NCI-H82 (cell line): ENCODE data around the gene FGF22.

ENCODE experiments used
- DNase-seq: peaks from one replicate; lab custom pipeline; 2025; lab: John Stamatoyannopoulos, UW

FGF22 gene

DNA sequence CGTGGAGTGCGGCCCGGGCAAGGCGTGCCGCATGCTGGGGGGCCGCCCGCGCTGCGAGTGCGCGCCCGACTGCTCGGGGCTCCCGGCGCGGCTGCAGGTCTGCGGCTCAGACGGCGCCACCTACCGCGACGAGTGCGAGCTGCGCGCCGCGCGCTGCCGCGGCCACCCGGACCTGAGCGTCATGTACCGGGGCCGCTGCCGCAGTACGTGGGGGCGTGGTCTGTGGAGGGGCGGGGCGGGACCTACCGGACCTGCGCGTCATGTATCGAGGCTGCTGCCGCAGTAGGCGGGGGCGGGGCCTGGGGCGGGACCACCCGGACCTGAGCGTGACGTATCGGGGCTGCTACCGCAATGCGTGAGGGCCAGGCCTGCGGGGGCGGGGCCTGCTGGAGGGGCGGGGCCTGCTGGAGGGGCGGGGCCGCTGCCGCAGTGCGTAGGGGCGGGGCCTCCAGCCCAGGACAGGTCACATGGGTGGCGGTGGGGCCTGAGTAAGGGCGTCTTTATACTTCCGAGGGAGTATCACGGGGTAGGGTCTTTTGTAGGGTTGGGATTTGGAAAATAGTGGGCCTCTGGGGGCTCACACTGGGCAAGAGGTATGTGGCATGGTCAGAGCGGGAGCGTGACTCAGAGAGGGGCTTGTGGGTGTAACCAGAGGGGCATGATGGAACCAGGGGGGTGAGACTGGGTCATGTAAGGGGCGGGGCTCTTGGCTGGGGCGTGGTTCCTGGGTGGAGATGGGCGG is 40.8 kb downstream of the FGF22 start:
- peak; percentile 97 for DNase-seq

DNA sequence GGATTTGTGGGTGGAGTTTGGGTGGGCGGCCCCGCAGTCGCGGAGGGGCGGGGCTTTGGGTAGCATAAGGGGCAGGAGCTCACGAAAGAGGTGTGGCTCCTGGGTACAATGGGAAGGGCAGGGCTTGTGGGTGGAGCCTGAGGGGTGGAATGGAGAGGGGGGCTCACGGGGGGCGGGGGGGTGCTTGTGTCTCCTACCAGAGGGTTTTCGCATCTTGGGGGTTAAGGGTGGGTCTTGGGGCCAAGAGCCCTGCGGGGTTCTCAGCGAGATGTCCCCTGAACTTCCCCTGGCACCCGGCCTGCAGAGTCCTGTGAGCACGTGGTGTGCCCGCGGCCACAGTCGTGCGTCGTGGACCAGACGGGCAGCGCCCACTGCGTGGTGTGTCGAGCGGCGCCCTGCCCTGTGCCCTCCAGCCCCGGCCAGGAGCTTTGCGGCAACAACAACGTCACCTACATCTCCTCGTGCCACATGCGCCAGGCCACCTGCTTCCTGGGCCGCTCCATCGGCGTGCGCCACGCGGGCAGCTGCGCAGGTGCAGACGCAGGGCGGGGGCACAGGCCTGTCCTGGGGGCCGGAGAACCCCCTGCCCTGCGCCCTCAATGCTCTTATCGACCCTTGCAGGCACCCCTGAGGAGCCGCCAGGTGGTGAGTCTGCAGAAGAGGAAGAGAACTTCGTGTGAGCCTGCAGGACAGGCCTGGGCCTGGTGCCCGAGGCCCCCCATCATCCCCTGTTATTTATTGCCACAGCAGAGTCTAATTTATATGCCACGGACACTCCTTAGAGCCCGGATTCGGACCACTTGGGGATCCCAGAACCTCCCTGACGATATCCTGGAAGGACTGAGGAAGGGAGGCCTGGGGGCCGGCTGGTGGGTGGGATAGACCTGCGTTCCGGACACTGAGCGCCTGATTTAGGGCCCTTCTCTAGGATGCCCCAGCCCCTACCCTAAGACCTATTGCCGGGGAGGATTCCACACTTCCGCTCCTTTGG is 41.6 kb downstream of the FGF22 start:
- no peak for DNase-seq

DNA sequence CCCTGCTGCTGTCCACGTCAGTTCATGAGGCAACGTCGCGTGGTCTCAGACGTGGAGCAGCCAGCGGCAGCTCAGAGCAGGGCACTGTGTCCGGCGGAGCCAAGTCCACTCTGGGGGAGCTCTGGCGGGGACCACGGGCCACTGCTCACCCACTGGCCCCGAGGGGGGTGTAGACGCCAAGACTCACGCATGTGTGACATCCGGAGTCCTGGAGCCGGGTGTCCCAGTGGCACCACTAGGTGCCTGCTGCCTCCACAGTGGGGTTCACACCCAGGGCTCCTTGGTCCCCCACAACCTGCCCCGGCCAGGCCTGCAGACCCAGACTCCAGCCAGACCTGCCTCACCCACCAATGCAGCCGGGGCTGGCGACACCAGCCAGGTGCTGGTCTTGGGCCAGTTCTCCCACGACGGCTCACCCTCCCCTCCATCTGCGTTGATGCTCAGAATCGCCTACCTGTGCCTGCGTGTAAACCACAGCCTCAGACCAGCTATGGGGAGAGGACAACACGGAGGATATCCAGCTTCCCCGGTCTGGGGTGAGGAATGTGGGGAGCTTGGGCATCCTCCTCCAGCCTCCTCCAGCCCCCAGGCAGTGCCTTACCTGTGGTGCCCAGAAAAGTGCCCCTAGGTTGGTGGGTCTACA is 43.1 kb downstream of the FGF22 start:
- no peak for DNase-seq

DNA sequence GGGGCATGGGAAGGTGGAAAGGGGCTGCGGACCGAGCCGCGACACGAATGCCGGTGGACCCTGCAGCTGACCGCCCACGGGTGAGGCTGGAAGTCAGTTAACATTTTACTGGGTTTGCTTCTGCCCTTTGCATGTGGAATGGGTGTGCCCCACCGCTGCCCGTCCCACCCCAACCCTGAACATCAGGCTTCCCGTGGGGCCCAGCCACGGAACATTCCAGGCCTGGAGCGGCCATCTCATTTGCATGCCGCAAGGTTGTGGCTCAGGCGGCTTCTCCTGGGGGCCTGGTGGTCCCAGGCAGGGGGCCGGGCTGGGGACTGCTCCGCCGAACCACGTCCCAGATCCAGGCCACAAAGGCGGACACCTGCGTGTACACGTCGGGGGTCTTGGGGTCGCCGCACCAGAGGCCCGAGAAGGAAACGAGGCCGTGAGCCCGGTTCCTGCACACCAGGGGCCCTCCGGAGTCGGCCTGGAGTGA is 45.8 kb downstream of the FGF22 start:
- no peak for DNase-seq

DNA sequence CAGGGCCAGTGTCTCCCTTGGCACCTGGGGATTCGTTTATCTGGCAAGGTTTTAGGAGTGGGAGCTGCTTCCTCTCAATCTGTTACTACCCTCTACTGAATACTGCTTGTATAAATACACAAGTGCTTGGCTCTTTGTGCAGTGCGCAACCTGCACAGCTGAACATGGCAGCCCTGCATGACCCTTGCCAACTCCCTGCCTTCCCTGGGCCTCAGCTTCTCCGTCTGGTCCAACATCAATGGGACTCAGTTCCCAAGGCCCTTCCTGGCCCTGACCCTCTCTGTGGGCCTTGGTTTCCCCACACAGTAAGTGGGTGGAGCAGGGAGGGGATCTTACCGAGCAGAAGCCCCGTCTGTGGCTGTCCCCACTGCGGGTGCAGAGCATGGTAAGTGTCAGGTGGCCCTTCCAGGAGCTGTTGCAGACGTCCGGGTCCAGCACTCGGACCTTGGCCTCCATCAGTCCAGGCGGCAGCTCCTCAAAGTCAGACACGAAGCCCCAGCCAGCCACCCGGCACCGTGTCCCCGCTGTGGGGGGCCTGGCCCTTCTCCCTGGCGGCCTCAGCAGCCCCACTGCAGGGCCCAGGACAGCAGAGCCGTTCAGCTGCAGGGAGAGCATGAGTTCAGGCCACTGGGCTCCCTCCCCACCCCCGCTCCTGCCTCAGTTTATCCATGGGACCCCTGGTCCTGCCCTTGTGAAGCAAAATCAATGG is 47.1 kb downstream of the FGF22 start:
- DNase-seq, result no peak

DNA sequence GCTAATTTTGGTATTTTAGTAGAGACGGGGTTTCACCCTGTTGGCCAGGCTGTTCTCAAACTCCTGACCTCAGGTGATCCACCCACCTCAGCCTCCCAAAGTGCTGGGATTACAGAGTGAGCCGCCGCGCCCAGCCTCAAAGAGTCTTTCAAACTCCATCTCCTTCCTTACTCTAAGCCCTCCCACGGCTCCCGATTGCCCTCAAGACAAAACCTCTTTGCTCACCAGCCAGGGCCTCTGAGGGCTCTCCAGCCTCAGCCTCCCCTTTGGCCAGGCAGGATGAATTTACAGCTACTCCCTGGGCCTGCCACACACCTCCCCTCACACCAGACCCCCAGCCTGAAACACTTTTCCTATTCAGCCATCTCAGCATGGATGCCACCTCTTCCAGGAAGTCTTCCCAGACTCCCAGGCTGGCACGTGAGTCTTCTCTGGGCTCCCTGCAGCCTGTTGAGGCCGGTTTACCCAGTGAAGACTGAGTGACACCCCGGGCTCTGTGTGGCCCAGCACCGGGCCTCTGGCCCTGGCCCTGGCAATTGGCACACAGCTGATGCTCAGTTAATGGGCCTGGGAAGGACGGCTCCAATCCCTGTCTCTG is 48.0 kb downstream of the FGF22 start:
- no peak for DNase-seq

DNA sequence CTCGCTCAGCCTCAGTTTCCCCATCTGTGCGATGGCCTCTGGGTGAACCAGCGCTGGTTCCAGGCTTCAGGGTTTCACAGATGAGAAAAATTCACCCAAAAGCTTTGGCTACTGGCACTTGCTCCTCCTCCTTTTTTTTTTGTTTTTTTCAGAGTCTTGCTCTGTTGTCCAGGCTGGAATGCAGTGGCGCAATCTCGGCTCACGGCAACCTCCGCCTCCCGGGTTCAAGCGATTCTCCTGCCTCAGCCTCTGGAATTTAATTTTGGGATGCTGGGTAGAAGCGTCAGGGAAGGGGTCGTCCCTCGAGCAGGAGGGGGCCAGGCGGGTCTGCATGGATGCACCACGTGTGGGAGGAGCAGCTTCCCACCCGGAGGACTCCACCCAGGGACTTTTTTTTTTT is 48.5 kb downstream of the FGF22 start:
- DNase-seq, result no peak

DNA sequence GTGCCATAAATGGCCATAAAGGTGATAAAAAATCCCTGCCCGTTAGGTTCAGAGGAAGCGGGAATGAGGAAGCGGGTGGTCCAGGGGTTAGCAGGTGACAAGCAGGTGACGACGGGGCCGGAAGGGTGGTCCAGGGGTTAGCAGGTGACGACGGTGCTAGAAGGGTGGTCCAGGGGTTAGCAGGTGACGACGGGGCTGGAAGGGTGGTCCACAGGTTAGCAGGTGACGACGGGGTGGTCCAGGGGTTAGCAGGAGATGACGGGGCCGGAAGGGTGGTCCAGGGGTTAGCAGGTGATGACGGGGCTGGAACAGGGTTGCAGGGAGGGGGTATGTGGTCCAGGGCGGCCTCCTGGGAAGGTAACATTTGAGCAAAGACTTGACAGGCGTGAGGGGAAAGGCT is 49.3 kb downstream of the FGF22 start:
- no peak for DNase-seq

DNA sequence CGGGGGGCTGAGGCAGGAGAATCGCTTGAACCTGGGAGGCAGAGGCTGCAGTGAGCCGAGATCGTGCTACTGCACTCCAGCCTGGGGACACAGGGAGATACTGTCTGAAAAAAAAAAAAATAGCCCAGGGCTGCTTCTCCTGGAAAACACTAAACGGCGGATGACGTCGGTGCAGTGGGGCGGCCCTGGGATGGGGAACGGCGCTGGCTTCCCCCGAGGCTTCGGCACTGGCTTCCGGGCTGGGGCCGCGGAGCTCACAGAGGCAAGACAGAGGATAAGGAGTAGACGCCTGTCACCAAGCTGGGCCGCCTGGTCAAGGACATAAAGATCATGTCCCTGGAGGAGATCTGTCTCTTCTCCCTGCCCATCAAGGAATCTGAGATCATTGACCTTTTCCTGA is 50.5 kb downstream of the FGF22 start:
- no peak for DNase-seq
